Ureter (tissue), 1 donor: Measurements from ENCODE around the gene ANK2. TPM values are rescaled to one million over a fixed set of nuclear protein-coding genes. Genes with fewer than 3 reads are reported as not detected.

ENCODE experiments used
- DNase-seq: peaks from one replicate; pipeline ENCODE4 v3.0.0-alpha.2; 2020; ENCODE audit warnings: low spot score
- total RNA-seq: library from RNA; stranded (reverse); gene quantifications from one replicate; pipeline ENCODE4 v1.2.4, GENCODE V29; 2023
- donor health status: DM: yes; HTN: yes; CAD: no.

ANK2 gene
- total RNA-seq = 31.4 TPM

GRCh38 chr4:113049421-113050370, at the start of gene ANK2:
Gene ANK2, plus strand, starts transcription at chr4:113049653. Its CDS starts 76 bp downstream, at chr4:113049729.
- no peak for DNase-seq

GRCh38 chr4:113003841-113004240, 45.6 kb upstream of the ANK2 start:
- DNase-seq = no peak

- DNase-seq = no peak
These were observed 44.8 kb upstream of the ANK2 start for GRCh38 chr4:113004655-113005054.

GRCh38 chr4:113006632-113007031, 42.8 kb upstream of the ANK2 start:
- no peak for DNase-seq

GRCh38 chr4:113007151-113007550, 42.3 kb upstream of the ANK2 start:
- no peak for DNase-seq

- no peak for DNase-seq
These were observed 41.3 kb upstream of the ANK2 start for GRCh38 chr4:113008135-113008534.

GRCh38 chr4:113008716-113009115, 40.7 kb upstream of the ANK2 start:
- no peak for DNase-seq

- no peak for DNase-seq
These were observed 40.0 kb upstream of the ANK2 start for GRCh38 chr4:113009461-113009860.

GRCh38 chr4:113012122-113012725, 37.2 kb upstream of the ANK2 start:
- no peak for DNase-seq

GRCh38 chr4:113012786-113013185, 36.7 kb upstream of the ANK2 start:
- DNase-seq = no peak

GRCh38 chr4:113013751-113014150, 35.7 kb upstream of the ANK2 start:
- DNase-seq = no peak

GRCh38 chr4:113016377-113016776, 33.1 kb upstream of the ANK2 start:
- no peak for DNase-seq

- no peak for DNase-seq
These were observed 28.5 kb upstream of the ANK2 start for GRCh38 chr4:113020966-113021365.

GRCh38 chr4:113024388-113024787, 25.1 kb upstream of the ANK2 start:
- no peak for DNase-seq

- no peak for DNase-seq
These were observed 24.0 kb upstream of the ANK2 start for GRCh38 chr4:113025416-113025815.

GRCh38 chr4:113026556-113026955, 22.9 kb upstream of the ANK2 start:
- no peak for DNase-seq

- DNase-seq = no peak
These were observed 21.4 kb upstream of the ANK2 start for GRCh38 chr4:113028074-113028473.

GRCh38 chr4:113031212-113031611, 18.2 kb upstream of the ANK2 start:
- no peak for DNase-seq

- no peak for DNase-seq
These were observed 8.7 kb upstream of the ANK2 start for GRCh38 chr4:113040793-113041192.

- no peak for DNase-seq
These were observed 7.0 kb upstream of the ANK2 start for GRCh38 chr4:113042502-113042901.

GRCh38 chr4:113043591-113043990, 5.9 kb upstream of the ANK2 start:
- no peak for DNase-seq

GRCh38 chr4:113050371-113050755, 910 bp downstream of the ANK2 start:
- no peak for DNase-seq

GRCh38 chr4:113050837-113051236, 1.4 kb downstream of the ANK2 start:
- DNase-seq = no peak
